ENCODE results near the gene STK32C.
"Not testable (repeated sequence)": the region's sequence is repeated elsewhere in the genome, so short reads cannot be mapped to it uniquely, and the experiment has no call there.

STK32C gene

GRCh38 chr10:132337854-132338253 lies 30.1 kb upstream of the STK32C start:
- DNase-seq: not testable (repeated sequence)

GRCh38 chr10:132336919-132337407 lies 29.2 kb upstream of the STK32C start:
- peak; percentile 51 for DNase-seq

DNA sequence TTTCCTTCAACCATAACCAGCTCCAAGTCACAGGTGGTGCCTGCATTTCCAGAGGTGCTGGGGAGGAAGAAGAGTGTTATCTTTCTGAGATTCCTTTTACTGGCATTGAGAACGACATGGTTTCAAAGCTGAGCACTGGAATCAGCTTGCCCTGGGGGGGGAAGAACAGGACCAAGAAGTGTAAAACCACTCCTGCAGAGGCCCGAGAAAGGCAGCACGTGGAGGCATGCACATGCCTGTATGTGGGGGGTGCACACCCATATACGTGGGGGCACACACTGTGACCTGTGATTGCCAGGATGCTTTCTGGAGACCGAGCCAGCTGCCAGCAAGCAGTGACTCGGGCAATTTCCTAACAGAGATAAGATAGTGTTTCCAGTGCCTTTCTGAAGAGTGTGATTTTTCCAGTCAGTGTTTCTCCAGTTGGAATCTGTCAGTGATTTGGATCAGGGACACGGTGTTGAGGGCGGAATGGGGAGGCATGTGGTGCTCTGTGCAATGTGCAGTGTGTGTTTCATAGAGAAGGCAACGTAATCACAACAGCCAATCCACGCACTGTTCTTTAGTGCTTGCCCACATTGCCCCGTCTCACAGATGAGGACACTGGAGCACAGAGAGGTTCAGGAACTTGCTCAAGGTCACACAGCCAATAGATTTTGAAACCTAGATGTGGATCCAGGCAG lies 28.5 kb upstream of the STK32C start:
- DNase-seq: no peak

- peak; percentile 77 for DNase-seq
These were observed 27.7 kb upstream of the STK32C start for GRCh38 chr10:132335189-132336063.

- no peak for DNase-seq
These were observed 27.0 kb upstream of the STK32C start for GRCh38 chr10:132334631-132335188.

GRCh38 chr10:132333386-132333785 lies 25.6 kb upstream of the STK32C start:
- no peak for DNase-seq

GRCh38 chr10:132332433-132332754 lies 24.6 kb upstream of the STK32C start:
- peak; percentile 76 for DNase-seq

- DNase-seq: peak; percentile 92
These were observed 24.1 kb upstream of the STK32C start, which contains the start of gene LRRC27 for GRCh38 chr10:132331601-132332432. Gene LRRC27, plus strand, starts transcription at chr10:132332193. Its CDS starts 1,332 bp downstream, at chr10:132333525.

DNA sequence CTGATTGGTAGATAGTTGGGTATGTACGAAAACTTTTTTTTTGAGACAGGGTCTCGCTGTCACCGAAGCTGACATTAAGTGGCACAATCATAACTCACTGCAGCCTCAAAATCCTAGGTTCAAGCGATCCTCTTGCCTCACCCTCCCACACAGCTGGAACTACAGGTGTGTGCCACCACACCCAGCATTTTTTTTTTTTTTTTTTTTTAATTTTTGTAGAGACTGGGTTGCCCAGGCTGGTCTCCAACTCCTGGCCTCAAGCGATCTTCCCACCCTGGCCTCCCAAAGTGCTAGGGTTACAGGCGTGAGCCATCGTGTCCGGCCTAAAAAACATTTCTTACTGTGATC lies 22.7 kb upstream of the STK32C start:
- no peak for DNase-seq

- DNase-seq: peak; percentile 54
These were observed 22.1 kb upstream of the STK32C start for GRCh38 chr10:132329565-132330485.

GRCh38 chr10:132328738-132329137 lies 21.0 kb upstream of the STK32C start:
- DNase-seq: no peak

- no peak for DNase-seq
These were observed 20.4 kb upstream of the STK32C start for GRCh38 chr10:132328106-132328505.

DNA sequence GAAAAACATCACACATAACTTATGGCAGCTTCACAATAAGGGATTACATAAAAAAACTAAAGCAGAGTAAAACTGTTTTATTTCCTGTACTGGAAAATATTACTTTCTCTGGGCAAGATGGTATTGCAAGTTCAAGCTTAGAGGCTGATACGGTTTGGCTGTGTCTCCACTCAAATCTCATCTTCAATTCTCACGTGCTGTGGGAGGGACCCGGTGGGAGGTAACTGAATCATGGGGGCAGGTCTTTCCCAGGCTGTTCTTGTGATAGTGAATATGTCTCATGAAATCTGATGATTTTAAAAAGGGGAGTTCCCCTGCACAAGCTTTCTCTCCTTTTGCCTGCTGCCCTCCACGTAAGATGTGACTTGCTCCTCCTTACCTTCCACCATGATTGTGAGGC lies 19.2 kb upstream of the STK32C start:
- no peak for DNase-seq

- no peak for DNase-seq
These were observed 18.7 kb upstream of the STK32C start for GRCh38 chr10:132326344-132326889.

- no peak for DNase-seq
These were observed 16.4 kb upstream of the STK32C start for GRCh38 chr10:132324186-132324585.

GRCh38 chr10:132322586-132323048 lies 14.9 kb upstream of the STK32C start:
- peak; percentile 56 for DNase-seq

DNA sequence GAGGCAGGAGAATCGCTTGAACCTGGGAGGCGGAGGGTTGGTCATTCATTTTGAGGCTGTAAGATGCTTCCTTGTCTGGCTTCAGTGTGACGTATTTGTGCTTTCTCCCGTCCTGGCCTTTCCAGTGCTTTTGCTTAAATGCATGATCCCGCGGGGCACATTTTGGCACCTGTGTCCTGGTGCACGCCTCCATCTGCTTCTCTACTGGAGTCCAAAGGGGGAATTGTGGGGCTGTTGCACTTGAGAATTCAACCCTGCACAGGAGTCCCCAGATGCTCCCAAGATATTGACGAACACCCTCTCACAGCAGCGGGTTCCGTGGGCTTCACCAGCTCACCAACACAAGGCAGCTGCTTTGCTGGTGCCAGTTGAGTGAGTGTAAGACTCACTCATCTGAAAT lies 14.0 kb upstream of the STK32C start:
- DNase-seq: no peak

- DNase-seq: no peak
These were observed 13.1 kb upstream of the STK32C start for GRCh38 chr10:132320654-132321469.

DNA sequence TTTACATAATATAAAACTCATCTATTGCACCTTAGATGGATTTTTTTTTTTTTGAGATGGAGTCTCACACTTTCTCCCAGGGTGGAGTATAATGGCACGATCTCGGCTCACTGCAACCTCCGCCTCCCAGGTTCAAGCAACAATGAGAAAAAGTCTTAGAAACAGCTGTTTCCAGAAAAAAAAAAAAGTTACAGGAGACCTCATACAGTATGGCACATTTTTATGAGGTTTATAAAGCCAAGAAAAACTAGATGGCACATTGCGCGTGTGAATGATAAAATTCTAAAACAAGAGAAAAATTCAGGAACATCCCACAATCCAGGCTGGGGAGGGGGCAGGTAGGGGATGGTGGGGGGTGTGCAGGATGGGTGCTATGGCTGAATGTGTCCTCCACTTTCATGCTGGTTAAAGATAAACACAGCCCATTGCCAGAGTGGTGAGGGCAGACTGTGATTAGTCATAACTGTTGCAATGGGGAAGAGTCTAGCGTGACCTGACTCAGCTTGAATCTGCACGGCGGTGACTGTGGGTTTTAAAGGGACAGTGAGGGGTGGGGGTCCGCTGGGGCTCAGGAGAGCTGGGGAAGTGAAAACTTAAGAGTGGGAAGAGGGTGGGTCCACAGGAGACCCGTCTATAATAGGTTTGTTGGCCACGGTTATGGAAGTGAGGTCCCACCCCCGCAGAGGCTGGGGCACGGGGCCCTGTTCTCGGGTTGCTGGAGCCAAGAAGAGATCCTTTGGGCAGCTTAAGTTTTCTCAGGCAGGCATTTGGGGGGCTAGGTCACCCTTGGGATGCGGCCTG lies 12.3 kb upstream of the STK32C start:
- DNase-seq: peak; percentile 82

DNA sequence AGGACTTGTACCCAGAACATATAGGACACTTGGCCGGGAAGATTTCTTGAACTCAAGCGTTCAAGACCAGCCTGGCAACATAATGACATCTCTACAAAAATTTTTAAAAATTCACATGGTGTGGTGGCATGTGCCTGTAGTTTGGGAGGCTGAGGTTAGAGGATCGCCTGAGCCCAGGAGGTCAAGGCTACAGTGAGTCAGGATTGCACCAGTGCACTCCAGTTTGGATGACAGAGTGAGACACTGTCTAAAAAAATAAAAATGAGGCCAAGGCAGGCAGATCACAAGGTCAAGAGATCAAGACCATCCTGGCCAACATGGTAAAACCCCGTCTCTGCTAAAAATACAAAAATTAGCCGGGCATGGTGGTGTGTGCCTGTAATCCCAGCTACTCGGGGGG lies 9.7 kb upstream of the STK32C start:
- DNase-seq: not testable (repeated sequence)
